ENCODE measurements around the gene CFAP61. TPM values are rescaled to one million over a fixed set of nuclear protein-coding genes. Genes with fewer than 3 reads are reported as not detected.
A peak's percentile ranks its signal among the peaks of the same experiment; 100 is the strongest.

Gene CFAP61
- total and polyA plus RNA-seq, 10 donors: 0.06 to 0.17 TPM; not detected in 8

GRCh38 chr20:20304942-20305341, 252.6 kb downstream of the CFAP61 start:
- intact Hi-C loops (cut with DNase I; ENCODE audit: low total_unique reads): no loop called here

GRCh38 chr20:20312562-20312961, 260.2 kb downstream of the CFAP61 start:
- Histone ChIP-seq H3K27me3 (replicated peaks in 1 of 7) (peaks cover 0 to 12% (median 0%) of the 10 kb centered on the region in 7 donors), H3K4me3 (no peak overlapping the region), H3K4me1 (peaks cover 0 to 8% (median 3%) of the 10 kb centered on the region in 6 donors), H3K36me3 (no peaks in the 10 kb centered on the region), H3K9me3 (peaks cover 0 to 7% (median 0%) of the 10 kb centered on the region in 8 donors), H3K27ac (no peak overlapping the region)
- intact Hi-C loops (cut with DNase I; ENCODE audit: low total_unique reads): no loop called here
- WGBS, 5 donors: 87 to 92% (median 90%) methylated on average over 3 of the region's 3 CpGs
- TF ChIP-seq POLR2A (IDR thresholded peaks at IDR 0.05) (no peak), CTCF (IDR thresholded peaks at IDR 0.05 in 8 of 11, conservative IDR thresholded peaks at IDR 0.05 in 3 of 11) (no peak), POLR2AphosphoS5 (IDR thresholded peaks at IDR 0.05) (no peak)
- no peak for DNase-seq

More at GRCh38 chr20:20304942-20305341, 252.6 kb downstream of the CFAP61 start:
- no peaks in the 10 kb centered on the region for H3K9me3 ChIP-seq
- H3K36me3 ChIP-seq: no peaks in the 10 kb centered on the region
- no peak overlapping the region for H3K4me3 ChIP-seq
- no peak for TF ChIP-seq POLR2A (IDR thresholded peaks at IDR 0.05)
- no peak for TF ChIP-seq CTCF (IDR thresholded peaks at IDR 0.05 in 8 of 11, conservative IDR thresholded peaks at IDR 0.05 in 3 of 11)
- TF ChIP-seq POLR2AphosphoS5 (IDR thresholded peaks at IDR 0.05): no peak
- no peaks in the 10 kb centered on the region for H3K4me1 ChIP-seq
- 86 to 91% (median 87%) methylated on average over 11 of the region's 11 CpGs for WGBS, 5 donors
- H3K27me3 ChIP-seq (replicated peaks in 1 of 7): no peaks in the 10 kb centered on the region
- no peak for DNase-seq
- no peak overlapping the region for H3K27ac ChIP-seq

- no peak for DNase-seq
Measured at GRCh38 chr20:20317195-20317594, 264.9 kb downstream of the CFAP61 start.

More at GRCh38 chr20:20317195-20317594, 264.9 kb downstream of the CFAP61 start:
- 38 to 61% (median 47%) methylated on average over 4 of the region's 4 CpGs for WGBS, 5 donors
- Histone ChIP-seq H3K4me1 (peaks cover 0 to 23% (median 6%) of the 10 kb centered on the region in 6 donors), H3K9me3 (peaks cover 0 to 7% (median 2%) of the 10 kb centered on the region in 8 donors), H3K4me3 (no peak overlapping the region), H3K27ac (peak overlapping the region in 4 of 8 donors; percentile 23 to 43 (median 36)), H3K27me3 (replicated peaks in 1 of 7) (no peaks in the 10 kb centered on the region), H3K36me3 (no peaks in the 10 kb centered on the region)
- TF ChIP-seq POLR2AphosphoS5 (IDR thresholded peaks at IDR 0.05) (no peak), CTCF (IDR thresholded peaks at IDR 0.05 in 8 of 11, conservative IDR thresholded peaks at IDR 0.05 in 3 of 11) (no peak), POLR2A (IDR thresholded peaks at IDR 0.05) (no peak)
- intact Hi-C loops (cut with DNase I; ENCODE audit: low total_unique reads): no loop called here
